GM12872 (cell line): ENCODE measurements around the gene PTPRT.

Experiments
- CTCF ChIP-seq: IDR thresholded peaks from 3 replicates; pipeline ENCODE4 v1.5.1; 2011; ENCODE audit warnings: low read depth, mild to moderate bottlenecking, low read length, moderate library complexity; ENCODE audit not compliant: insufficient read depth

Gene PTPRT

GRCh38 chr20:42308171-42308570, 881.5 kb downstream of the PTPRT start:
- TF ChIP-seq CTCF: no peak

- TF ChIP-seq CTCF: no peak
These were observed 894.1 kb downstream of the PTPRT start for GRCh38 chr20:42295592-42295991.

GRCh38 chr20:42294976-42295375, 894.7 kb downstream of the PTPRT start:
- TF ChIP-seq CTCF: no peak

- TF ChIP-seq CTCF: no peak
These were observed 907.9 kb downstream of the PTPRT start for GRCh38 chr20:42281801-42282200.

GRCh38 chr20:42276718-42277602, 912.7 kb downstream of the PTPRT start:
- no peak for TF ChIP-seq CTCF

GRCh38 chr20:42274986-42275385, 914.7 kb downstream of the PTPRT start:
- no peak for TF ChIP-seq CTCF

GRCh38 chr20:42272516-42272915, 917.2 kb downstream of the PTPRT start:
- TF ChIP-seq CTCF: no peak
